BE2C (cell line): ENCODE measurements around the gene LHFPL6.

Experiments
- DNase-seq: peaks from one replicate; pipeline ENCODE4 v3.0.0-alpha.2; 2020
- H3K27me3 ChIP-seq: fragments of 250-450 bp; sonication (Bioruptor Pico); 2 replicates; pipeline ENCODE4 v1.5.1; 2020; ENCODE audit warnings: mild to moderate bottlenecking
- H3K36me3 ChIP-seq: fragments of 250-450 bp; sonication (Bioruptor Pico); 2 replicates; pipeline ENCODE4 v1.5.1; 2020; ENCODE audit warnings: mild to moderate bottlenecking
- H3K4me1 ChIP-seq: fragments of 250-450 bp; sonication (Bioruptor Pico); 2 replicates; pipeline ENCODE4 v1.5.1; 2020
- H3K4me3 ChIP-seq: 2 replicates; pipeline ENCODE4 v1.5.1; 2011; ENCODE audit warnings: low read depth, low read length
- H3K9me3 ChIP-seq: fragments of 250-450 bp; sonication (Bioruptor Pico); 2 replicates; pipeline ENCODE4 v1.5.1; 2020
- CTCF ChIP-seq: IDR thresholded peaks from 2 replicates; pipeline ENCODE4 v1.5.1; 2012; ENCODE audit warnings: mild to moderate bottlenecking, low read depth, low read length

Gene LHFPL6

DNA sequence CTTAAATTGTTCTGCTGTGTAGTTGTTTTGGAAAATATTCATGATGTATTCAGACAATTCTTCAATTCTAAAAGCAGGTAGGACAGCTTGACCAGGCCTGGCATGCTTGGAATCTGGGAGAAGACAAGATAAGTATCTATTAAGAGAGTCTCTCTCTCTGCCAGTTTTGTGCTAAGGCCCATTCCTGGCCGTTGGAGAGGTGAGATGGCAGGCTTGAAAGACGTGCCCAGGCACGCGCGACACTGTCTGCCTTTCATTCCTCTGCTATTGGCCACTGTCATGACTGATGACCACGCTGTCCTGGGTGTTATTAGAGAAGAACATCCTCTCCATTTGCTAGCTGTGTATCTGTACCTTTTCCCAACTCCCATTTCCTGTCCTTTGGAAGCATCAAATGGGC, 90.3 kb downstream of the LHFPL6 start:
- no peaks in the 10 kb centered on the region for H3K4me1 ChIP-seq
- no peak for TF ChIP-seq CTCF
- no peak for DNase-seq
- no peaks in the 10 kb centered on the region for H3K27me3 ChIP-seq
- H3K9me3 ChIP-seq = no peaks in the 10 kb centered on the region
- no peak overlapping the region for H3K4me3 ChIP-seq
- no peaks in the 10 kb centered on the region for H3K36me3 ChIP-seq

GRCh38 chr13:39510316-39510695, 92.7 kb downstream of the LHFPL6 start:
- Histone ChIP-seq H3K4me3 (no peak overlapping the region), H3K27me3 (no peaks in the 10 kb centered on the region), H3K36me3 (no peaks in the 10 kb centered on the region), H3K4me1 (no peaks in the 10 kb centered on the region), H3K9me3 (no peaks in the 10 kb centered on the region)
- no peak for TF ChIP-seq CTCF
- DNase-seq = no peak

GRCh38 chr13:39509616-39510315, 93.2 kb downstream of the LHFPL6 start:
- DNase-seq = no peak
- Histone ChIP-seq H3K4me1 (no peaks in the 10 kb centered on the region), H3K4me3 (no peak overlapping the region), H3K36me3 (no peaks in the 10 kb centered on the region), H3K27me3 (no peaks in the 10 kb centered on the region), H3K9me3 (no peaks in the 10 kb centered on the region)
- no peak for TF ChIP-seq CTCF

- no peak for TF ChIP-seq CTCF
- Histone ChIP-seq H3K36me3 (no peaks in the 10 kb centered on the region), H3K4me3 (no peak overlapping the region), H3K4me1 (no peaks in the 10 kb centered on the region), H3K27me3 (no peaks in the 10 kb centered on the region), H3K9me3 (no peaks in the 10 kb centered on the region)
- DNase-seq = no peak
Measured at GRCh38 chr13:39506559-39507390, 96.2 kb downstream of the LHFPL6 start.

GRCh38 chr13:39505151-39505550, 97.8 kb downstream of the LHFPL6 start:
- DNase-seq = no peak
- no peak overlapping the region for H3K4me3 ChIP-seq
- H3K36me3 ChIP-seq = no peaks in the 10 kb centered on the region
- no peaks in the 10 kb centered on the region for H3K4me1 ChIP-seq
- TF ChIP-seq CTCF = no peak
- no peaks in the 10 kb centered on the region for H3K9me3 ChIP-seq
- H3K27me3 ChIP-seq = no peaks in the 10 kb centered on the region

- Histone ChIP-seq H3K4me3 (no peak overlapping the region), H3K4me1 (no peaks in the 10 kb centered on the region), H3K27me3 (no peaks in the 10 kb centered on the region), H3K36me3 (no peaks in the 10 kb centered on the region), H3K9me3 (no peaks in the 10 kb centered on the region)
- DNase-seq = no peak
- no peak for TF ChIP-seq CTCF
Measured at GRCh38 chr13:39503048-39503447, 99.9 kb downstream of the LHFPL6 start.
